ENCODE data around the gene SMIM1. TPM values are rescaled to one million over a fixed set of nuclear protein-coding genes. Genes with fewer than 3 reads are reported as not detected.
"Not testable (repeated sequence)": the region's sequence is repeated elsewhere in the genome, so short reads cannot be mapped to it uniquely, and the experiment has no call there.

SMIM1 gene
- total and polyA plus RNA-seq, 2 experiments from 2014 or later = 3.2 to 7.2 TPM

- H4K20me1 ChIP-seq (replicated peaks; ENCODE audit: insufficient read depth); H3K4me3 ChIP-seq; H3K27ac ChIP-seq (ENCODE audit: low read depth); H3K9me2 ChIP-seq (ENCODE audit: insufficient read depth); ATAC-seq; H3K4me1 ChIP-seq (ENCODE audit: insufficient read depth); H3F3A ChIP-seq (replicated peaks; ENCODE audit: low read depth); H3K27me3 Mint-ChIP-seq (ENCODE audit: insufficient read depth, low read depth, poor library complexity); H3K27me3 ChIP-seq (ENCODE audit: insufficient read depth); H3K79me2 ChIP-seq (replicated peaks; ENCODE audit: insufficient read depth); H3K36me3 ChIP-seq (ENCODE audit: insufficient read depth); DNase-seq (ENCODE audit: low spot score); H3K4me2 ChIP-seq; H3K4me1 Mint-ChIP-seq; H3K4me3 Mint-ChIP-seq; H3K27ac Mint-ChIP-seq; H2AFZ ChIP-seq: not testable (repeated sequence)
- Mint-ChIP-seq H3K36me3 (ENCODE audit: low read depth) (peaks cover 11% of the 10 kb centered on the region), H3K9me3 (peaks cover 45% of the 10 kb centered on the region)
These were observed 37.7 kb downstream of the SMIM1 start for GRCh38 chr1:3810149-3810761.

DNA sequence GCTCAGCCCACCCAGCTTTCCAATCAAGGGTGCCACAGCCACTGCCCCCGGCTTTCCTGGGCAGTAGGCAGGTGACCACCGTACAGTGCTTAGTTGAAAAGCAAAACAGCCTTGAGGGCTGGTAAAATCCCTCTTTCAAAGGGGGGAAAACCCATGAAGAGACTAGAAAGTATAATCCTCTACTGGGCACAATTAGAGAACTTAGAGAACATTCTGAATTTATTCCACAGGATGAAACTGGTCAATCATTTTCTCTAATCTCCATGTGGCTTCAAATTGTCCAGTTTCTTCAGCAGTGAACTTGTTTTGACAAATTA lies 39.0 kb downstream of the SMIM1 start:
- Histone ChIP-seq H3K36me3 (ENCODE audit: insufficient read depth) (no peaks in the 10 kb centered on the region), H3K27me3 (ENCODE audit: insufficient read depth) (no peaks in the 10 kb centered on the region), H3K79me2 (replicated peaks; ENCODE audit: insufficient read depth) (no peaks in the 10 kb centered on the region), H3K27ac (ENCODE audit: low read depth) (no peak overlapping the region), H4K20me1 (replicated peaks; ENCODE audit: insufficient read depth) (no peaks in the 10 kb centered on the region), H2AFZ (no peak overlapping the region), H3K4me2 (no peak overlapping the region), H3K4me3 (no peak overlapping the region), H3K9me2 (ENCODE audit: insufficient read depth) (no peaks in the 10 kb centered on the region), H3K4me1 (ENCODE audit: insufficient read depth) (no peaks in the 10 kb centered on the region), H3F3A (replicated peaks; ENCODE audit: low read depth) (no peaks in the 10 kb centered on the region)
- Mint-ChIP-seq H3K4me1 (peaks cover 6% of the 10 kb centered on the region), H3K36me3 (ENCODE audit: low read depth) (peaks cover 7% of the 10 kb centered on the region; the same call in 2 of the 3 replicates), H3K4me3 (no peak overlapping the region), H3K9me3 (peaks cover 32% of the 10 kb centered on the region), H3K27me3 (ENCODE audit: insufficient read depth, low read depth, poor library complexity) (peaks cover 3% of the 10 kb centered on the region), H3K27ac (no peak overlapping the region)
- DNase-seq (ENCODE audit: low spot score) = no peak
- ATAC-seq = no peak
- TF ChIP-seq STAT1 (IDR thresholded peaks at IDR 0.05; ENCODE audit: unreplicated experiment) = no peak
- no peak for TF ChIP-seq EZH2phosphoT487 (IDR thresholded peaks at IDR 0.05; ENCODE audit: unreplicated experiment)
- TF ChIP-seq POLR2AphosphoS5 (IDR thresholded peaks at IDR 0.05; ENCODE audit: low read depth) = no peak
- no peak for TF ChIP-seq NANOG (IDR thresholded peaks at IDR 0.05; ENCODE audit: borderline replicate concordance)
- no peak for TF ChIP-seq CTCF (conservative IDR thresholded peaks at IDR 0.05; ENCODE audit: low read depth in 2 of 2)
- TF ChIP-seq, protein P1, sequence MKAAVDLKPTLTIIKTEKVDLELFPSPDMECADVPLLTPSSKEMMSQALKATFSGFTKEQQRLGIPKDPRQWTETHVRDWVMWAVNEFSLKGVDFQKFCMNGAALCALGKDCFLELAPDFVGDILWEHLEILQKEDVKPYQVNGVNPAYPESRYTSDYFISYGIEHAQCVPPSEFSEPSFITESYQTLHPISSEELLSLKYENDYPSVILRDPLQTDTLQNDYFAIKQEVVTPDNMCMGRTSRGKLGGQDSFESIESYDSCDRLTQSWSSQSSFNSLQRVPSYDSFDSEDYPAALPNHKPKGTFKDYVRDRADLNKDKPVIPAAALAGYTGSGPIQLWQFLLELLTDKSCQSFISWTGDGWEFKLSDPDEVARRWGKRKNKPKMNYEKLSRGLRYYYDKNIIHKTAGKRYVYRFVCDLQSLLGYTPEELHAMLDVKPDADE (IDR thresholded peaks at IDR 0.05) = no peak
- TF ChIP-seq JUNB (IDR thresholded peaks at IDR 0.05; ENCODE audit: unreplicated experiment) = no peak
- TF ChIP-seq ZNF462 (CRISPR knock-in tag; IDR thresholded peaks at IDR 0.05) = no peak
- TF ChIP-seq EZH2 (IDR thresholded peaks at IDR 0.05; ENCODE audit: low read depth, unreplicated experiment) = no peak
- TF ChIP-seq CREB1 (CRISPR knock-in tag; IDR thresholded peaks at IDR 0.05; ENCODE audit: low read depth) = no peak

Data from GM23338 (cell line).